KMS-11 (cell line): ENCODE data around the gene ITGA7.

Experiments used
- H2AFZ ChIP-seq: fragments of 200-600 bp; sonication (generic); 2 replicates; pipeline ENCODE4 v1.6.1; 2016; ENCODE audit warnings: antibody characterized with exemption, mixed run types, low read depth
- H3K27ac ChIP-seq: fragments of 200-600 bp; sonication (generic); 2 replicates; pipeline ENCODE4 v1.6.1; 2016; ENCODE audit warnings: mild to moderate bottlenecking, mixed run types
- H3K27me3 ChIP-seq: fragments of 200-600 bp; sonication (generic); 2 replicates; pipeline ENCODE4 v1.6.1; 2017; ENCODE audit warnings: mild to moderate bottlenecking, low read depth, mixed run types, moderate library complexity; ENCODE audit not compliant: insufficient read depth
- H3K36me3 ChIP-seq: fragments of 200-600 bp; sonication (generic); 2 replicates; pipeline ENCODE4 v1.6.1; 2017; ENCODE audit warnings: mild to moderate bottlenecking, mixed run types; ENCODE audit not compliant: insufficient read depth
- H3K4me1 ChIP-seq: fragments of 200-600 bp; sonication (generic); 2 replicates; pipeline ENCODE4 v1.6.1; 2016; ENCODE audit warnings: mild to moderate bottlenecking, low read depth, mixed run types; ENCODE audit not compliant: poor library complexity, severe bottlenecking
- H3K4me2 ChIP-seq: fragments of 200-600 bp; sonication (generic); 2 replicates; pipeline ENCODE4 v1.7.0; 2016; ENCODE audit warnings: mild to moderate bottlenecking, mixed run types
- H3K4me3 ChIP-seq: fragments of 200-600 bp; sonication (generic); IDR thresholded peaks from 2 replicates; pipeline ENCODE4 v1.6.1; 2017; ENCODE audit warnings: low read depth, low read length, mixed read lengths; ENCODE audit not compliant: insufficient read depth
- H3K79me2 ChIP-seq: fragments of 200-600 bp; sonication (generic); 2 replicates; pipeline ENCODE4 v1.6.1; 2016; ENCODE audit warnings: low read depth, mixed run types; ENCODE audit not compliant: insufficient read depth
- H3K9ac ChIP-seq: fragments of 200-600 bp; sonication (generic); 2 replicates; pipeline ENCODE4 v1.6.1; 2016; ENCODE audit warnings: mild to moderate bottlenecking, mixed run types
- H4K20me1 ChIP-seq: fragments of 200-600 bp; sonication (generic); 2 replicates; pipeline ENCODE4 v1.6.1; 2016; ENCODE audit warnings: mild to moderate bottlenecking, mixed run types; ENCODE audit not compliant: insufficient read depth
- TF ChIP-seq, protein P1 (sequence below): fragments of 200-600 bp; sonication (generic); conservative IDR thresholded peaks from 2 replicates; pipeline ENCODE4 v1.6.1; 2017; ENCODE audit warnings: low read depth, mild to moderate bottlenecking, antibody characterized with exemption, low read length, moderate library complexity, mixed read lengths

The ITGA7 gene

DNA sequence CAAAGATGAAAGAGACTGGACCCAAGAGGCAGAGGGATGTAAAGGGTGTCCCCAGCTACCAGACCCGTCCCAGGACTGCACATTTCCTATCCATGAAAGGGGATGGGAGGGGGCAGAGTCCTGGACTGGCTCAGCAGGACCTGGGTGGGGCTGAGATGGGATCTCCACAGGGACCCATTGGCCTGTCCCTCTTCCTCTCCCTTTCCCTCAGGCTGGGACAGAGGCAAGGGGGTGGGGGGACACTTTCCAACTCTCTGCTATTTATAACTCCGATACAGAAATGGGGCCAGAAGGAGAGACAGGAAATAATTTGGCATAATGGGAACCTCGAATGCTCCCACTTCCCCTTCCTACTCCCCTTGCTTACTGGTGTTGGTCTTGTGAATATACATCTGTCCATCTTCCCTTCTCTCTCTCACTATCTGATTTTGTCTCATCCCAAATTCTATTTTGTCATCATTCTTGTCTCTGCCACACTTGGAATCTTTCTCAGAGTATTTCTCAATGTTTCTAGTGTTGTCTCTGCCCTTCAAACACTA is 1.1 kb upstream of the ITGA7 start:
- TF ChIP-seq, protein P1, sequence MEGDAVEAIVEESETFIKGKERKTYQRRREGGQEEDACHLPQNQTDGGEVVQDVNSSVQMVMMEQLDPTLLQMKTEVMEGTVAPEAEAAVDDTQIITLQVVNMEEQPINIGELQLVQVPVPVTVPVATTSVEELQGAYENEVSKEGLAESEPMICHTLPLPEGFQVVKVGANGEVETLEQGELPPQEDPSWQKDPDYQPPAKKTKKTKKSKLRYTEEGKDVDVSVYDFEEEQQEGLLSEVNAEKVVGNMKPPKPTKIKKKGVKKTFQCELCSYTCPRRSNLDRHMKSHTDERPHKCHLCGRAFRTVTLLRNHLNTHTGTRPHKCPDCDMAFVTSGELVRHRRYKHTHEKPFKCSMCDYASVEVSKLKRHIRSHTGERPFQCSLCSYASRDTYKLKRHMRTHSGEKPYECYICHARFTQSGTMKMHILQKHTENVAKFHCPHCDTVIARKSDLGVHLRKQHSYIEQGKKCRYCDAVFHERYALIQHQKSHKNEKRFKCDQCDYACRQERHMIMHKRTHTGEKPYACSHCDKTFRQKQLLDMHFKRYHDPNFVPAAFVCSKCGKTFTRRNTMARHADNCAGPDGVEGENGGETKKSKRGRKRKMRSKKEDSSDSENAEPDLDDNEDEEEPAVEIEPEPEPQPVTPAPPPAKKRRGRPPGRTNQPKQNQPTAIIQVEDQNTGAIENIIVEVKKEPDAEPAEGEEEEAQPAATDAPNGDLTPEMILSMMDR, result no peak
- Histone ChIP-seq H4K20me1 (no peaks in the 10 kb centered on the region), H2AFZ (no peak overlapping the region; the same call in 1 of the 2 replicates), H3K4me2 (peak overlapping the region; percentile 91; the same call in 1 of the 2 replicates), H3K4me3 (no peak overlapping the region), H3K27ac (no peak overlapping the region), H3K79me2 (no peaks in the 10 kb centered on the region), H3K4me1 (peaks cover 11% of the 10 kb centered on the region), H3K27me3 (peaks cover 59% of the 10 kb centered on the region), H3K36me3 (no peaks in the 10 kb centered on the region), H3K9ac (no peak overlapping the region)

GRCh38 chr12:55707219-55707671 is 459 bp downstream of the ITGA7 start:
- Histone ChIP-seq H3K27me3 (peaks cover 51% of the 10 kb centered on the region), H3K27ac (no peak overlapping the region), H2AFZ (peak overlapping the region; percentile 9; the same call in 1 of the 2 replicates), H3K4me3 (no peak overlapping the region), H3K4me2 (peak overlapping the region; percentile 47), H3K4me1 (peaks cover 11% of the 10 kb centered on the region), H3K79me2 (no peaks in the 10 kb centered on the region), H3K36me3 (no peaks in the 10 kb centered on the region), H3K9ac (no peak overlapping the region), H4K20me1 (no peaks in the 10 kb centered on the region)
- TF ChIP-seq, protein P1, result no peak

DNA sequence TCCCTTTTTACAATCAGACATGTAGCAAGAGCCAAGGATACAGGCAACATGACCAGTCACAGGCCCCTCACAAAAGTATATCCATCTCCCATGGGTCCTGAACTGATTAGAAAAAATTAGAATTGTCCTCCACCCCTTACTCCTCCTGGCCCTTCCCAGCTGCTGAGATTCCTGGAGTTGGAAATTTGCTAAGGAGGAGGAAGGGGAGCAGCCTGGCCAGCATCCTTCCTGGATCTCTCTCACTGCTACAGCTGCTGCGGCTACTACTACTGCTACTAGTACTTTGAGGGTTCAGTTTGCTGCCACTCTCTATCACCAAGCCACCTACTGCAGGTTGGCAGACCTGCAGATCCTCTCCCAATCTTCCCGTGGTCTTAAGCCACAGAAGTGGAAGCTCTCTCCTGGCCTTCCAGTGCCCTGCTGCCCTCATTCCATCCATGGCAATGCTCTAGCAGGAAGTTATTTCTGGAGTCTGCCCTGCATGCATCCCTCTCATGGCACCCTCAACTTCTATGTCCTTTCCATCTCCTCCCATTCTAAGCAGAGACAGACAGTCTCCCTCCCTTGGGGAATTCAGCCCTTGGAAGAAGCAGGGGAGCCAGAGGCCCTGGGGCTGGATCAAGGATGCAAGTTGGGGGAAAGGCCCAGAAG is 1.0 kb downstream of the ITGA7 start:
- peak overlapping the region; percentile 47; the same call in 1 of the 2 replicates for H3K4me2 ChIP-seq
- peak overlapping the region; percentile 9; the same call in 1 of the 2 replicates for H2AFZ ChIP-seq
- H3K36me3 ChIP-seq, result no peaks in the 10 kb centered on the region
- TF ChIP-seq, protein P1, result no peak
- H3K27ac ChIP-seq, result no peak overlapping the region
- no peaks in the 10 kb centered on the region for H4K20me1 ChIP-seq
- no peak overlapping the region for H3K9ac ChIP-seq
- H3K4me3 ChIP-seq, result no peak overlapping the region
- H3K27me3 ChIP-seq, result peaks cover 46% of the 10 kb centered on the region
- H3K79me2 ChIP-seq, result no peaks in the 10 kb centered on the region
- peaks cover 11% of the 10 kb centered on the region for H3K4me1 ChIP-seq

DNA sequence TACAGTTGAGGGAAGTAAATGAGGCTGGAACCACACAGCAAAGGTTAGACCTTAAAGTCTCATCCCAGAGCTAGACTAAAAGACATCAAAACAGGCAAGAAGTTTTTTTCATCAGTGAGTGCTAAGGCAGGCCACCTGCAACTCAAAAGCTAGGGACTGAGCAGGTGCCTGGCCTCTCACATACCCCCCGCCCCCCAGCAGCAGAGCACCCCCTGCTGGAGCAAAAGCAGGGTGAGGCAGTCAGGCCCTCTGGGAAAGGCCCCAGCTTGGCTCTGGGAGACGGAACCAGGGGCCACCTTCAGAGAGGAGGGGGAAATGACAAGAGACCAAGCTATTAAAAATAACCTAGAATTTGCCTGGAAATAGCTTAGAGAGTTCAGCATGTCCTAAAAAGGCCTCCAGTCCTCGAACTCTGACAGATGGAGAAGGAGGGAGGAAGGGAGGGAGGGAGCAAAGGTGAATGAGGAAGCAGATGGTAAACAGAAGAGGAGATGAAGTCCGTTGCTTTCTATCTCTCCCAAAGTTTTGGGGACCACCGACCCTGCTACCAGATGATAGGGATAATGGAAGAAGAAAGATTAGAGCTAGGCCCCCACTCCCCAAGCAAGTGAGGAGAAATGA is 1.8 kb downstream of the ITGA7 start:
- no peaks in the 10 kb centered on the region for H3K79me2 ChIP-seq
- no peak overlapping the region for H3K4me3 ChIP-seq
- H3K4me1 ChIP-seq, result peaks cover 13% of the 10 kb centered on the region
- TF ChIP-seq, protein P1, result peak; percentile 80
- no peaks in the 10 kb centered on the region for H3K36me3 ChIP-seq
- H2AFZ ChIP-seq, result no peak overlapping the region
- no peaks in the 10 kb centered on the region for H4K20me1 ChIP-seq
- H3K4me2 ChIP-seq, result no peak overlapping the region
- no peak overlapping the region for H3K27ac ChIP-seq
- peaks cover 39% of the 10 kb centered on the region for H3K27me3 ChIP-seq
- no peak overlapping the region for H3K9ac ChIP-seq
